HPDE6-E6E7 (cell line): ENCODE data around the gene DIPK1A.

Source experiments
- DNase-seq: peaks from one replicate; pipeline ENCODE4 v3.0.0; 2011; ENCODE audit warnings: missing footprints; ENCODE audit errors: extremely low spot score

The DIPK1A gene

DNA sequence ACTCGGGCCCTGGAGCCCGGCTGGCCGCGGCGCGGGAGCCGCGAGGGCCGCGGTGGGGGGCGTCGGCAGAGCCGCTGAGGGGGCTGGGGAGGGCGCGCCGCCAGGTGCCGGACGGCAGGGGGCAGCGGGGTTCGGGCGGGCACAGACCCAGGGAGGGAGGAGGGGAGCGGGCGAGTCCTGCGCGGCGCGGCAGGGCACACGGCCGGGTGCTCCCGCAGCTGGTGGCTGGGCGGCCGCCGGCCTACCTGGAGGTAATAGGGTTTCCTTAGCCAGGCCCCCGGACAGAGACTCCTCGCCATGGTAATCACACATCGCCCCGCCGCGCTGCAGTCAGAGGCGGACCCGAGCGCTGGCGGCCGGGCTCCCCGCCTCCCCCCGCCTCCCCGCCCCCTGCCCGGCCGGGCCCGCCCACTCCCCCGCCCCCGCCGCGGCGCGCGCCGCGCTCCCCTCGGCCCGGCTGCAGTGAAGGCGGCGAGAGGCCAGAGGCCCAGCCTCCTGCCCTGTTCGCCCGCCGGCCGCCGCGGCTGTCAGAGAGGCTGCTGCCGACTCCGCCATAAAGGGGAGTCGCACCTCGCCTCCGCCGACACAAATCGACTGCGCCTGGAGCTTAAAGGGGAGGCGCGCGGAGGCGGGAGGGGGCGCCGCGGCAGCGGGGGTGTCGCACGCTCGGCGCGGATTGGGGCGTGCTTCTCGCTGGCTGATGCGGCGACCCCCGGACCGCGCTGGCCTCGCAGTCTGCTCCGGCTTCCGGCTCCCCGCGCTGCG, at the start of gene DIPK1A:
Gene DIPK1A, minus strand, starts transcription at position 332 of the 765 bp plus-strand sequence. Its CDS starts 33 bp downstream, at position 299.
- DNase-seq = peak; percentile 54

- DNase-seq = no peak
These were observed 46.8 kb upstream of the DIPK1A start for GRCh38 chr1:93007941-93008577.

DNA sequence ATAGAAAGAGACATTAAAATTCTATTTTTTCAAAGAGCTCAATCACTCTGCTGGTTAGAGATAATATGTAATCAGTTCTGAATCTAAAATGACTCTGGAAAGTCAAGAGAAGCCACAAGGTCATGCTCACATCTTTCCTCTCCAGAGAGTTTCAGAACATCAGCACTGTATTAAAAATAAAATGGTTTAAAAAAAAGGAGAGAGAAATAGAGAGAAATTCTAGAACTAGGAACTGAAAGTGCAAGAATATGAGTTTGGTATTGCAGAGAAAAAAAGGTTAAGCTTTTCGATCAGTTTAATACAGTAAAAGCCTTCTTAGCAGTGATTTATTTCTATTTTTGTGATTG, 44.0 kb upstream of the DIPK1A start:
- no peak for DNase-seq

DNA sequence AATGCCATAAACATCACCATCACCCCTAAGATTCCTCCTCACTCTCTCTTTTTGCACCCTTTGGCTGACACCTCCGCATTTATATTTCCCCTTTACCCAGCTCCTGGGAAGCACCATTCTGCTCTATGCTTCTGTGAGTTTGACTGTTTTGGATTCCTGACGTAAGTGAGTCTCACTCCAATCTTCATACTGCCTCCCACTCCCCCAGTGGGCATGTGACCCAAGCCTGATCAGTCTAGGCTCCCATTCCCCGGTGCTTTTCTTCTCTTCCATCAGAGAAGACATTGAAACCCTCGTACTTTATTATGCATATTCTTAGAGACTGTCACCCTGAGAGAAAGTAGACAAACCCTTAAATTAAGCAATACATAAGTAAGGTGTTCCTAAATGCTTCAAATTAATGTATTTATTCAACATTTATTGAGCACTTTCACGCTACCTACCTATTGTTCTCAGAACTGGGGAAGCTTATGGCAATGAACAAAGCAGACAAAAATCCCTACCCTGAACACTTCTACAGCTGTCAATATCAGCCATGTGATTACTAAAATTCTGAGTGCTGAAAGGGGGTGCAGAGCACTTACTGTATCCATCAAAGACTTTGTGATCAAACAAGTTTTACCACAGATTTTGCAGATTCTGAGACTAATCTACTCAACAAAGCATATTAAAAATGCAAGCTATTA, 43.4 kb upstream of the DIPK1A start:
- DNase-seq = no peak

DNA sequence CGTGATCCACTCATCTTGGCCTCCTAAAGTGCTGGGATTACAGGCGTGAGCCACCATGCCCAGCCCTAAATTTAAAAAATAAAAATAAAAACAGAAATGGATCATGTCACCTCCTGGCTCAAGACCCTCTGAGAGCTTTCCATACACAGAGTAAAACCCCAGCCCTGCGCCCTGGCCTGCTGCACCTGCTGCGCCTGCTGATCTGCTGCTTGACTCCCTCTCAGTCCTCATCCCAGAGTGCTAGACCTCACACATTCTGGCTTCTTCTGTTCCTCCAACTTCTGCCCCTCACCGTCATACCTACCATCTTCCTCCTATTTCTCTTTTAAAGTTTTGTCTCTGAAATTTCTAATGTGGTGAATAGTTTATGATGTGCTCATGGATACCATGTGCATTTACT, 42.7 kb upstream of the DIPK1A start:
- no peak for DNase-seq

GRCh38 chr1:93002781-93003180, 41.5 kb upstream of the DIPK1A start:
- no peak for DNase-seq

GRCh38 chr1:93001893-93002292, 40.6 kb upstream of the DIPK1A start:
- no peak for DNase-seq

- DNase-seq = no peak
These were observed 39.5 kb upstream of the DIPK1A start for GRCh38 chr1:93000751-93001175.

- no peak for DNase-seq
These were observed 39.0 kb upstream of the DIPK1A start for GRCh38 chr1:93000291-93000690.

DNA sequence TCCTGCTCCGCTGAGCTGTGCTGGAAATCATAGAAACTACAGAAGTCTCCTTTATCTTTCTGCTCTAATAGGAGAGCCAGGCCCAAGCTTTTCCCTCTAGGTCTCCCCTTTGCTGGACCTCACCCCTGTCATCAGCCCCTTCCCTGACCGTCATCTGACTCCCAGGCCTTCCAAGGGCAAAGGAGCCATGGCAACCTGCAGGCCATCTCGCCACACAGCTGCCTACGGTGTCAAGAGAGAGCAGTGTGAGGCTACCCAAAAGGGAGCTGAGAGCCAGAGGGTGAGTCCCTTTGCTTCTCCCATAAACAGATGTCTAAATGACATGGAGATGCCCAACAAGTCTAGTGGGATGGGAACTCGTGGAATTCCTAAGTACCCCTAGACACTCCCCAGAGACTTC, 37.6 kb upstream of the DIPK1A start:
- DNase-seq = no peak

DNA sequence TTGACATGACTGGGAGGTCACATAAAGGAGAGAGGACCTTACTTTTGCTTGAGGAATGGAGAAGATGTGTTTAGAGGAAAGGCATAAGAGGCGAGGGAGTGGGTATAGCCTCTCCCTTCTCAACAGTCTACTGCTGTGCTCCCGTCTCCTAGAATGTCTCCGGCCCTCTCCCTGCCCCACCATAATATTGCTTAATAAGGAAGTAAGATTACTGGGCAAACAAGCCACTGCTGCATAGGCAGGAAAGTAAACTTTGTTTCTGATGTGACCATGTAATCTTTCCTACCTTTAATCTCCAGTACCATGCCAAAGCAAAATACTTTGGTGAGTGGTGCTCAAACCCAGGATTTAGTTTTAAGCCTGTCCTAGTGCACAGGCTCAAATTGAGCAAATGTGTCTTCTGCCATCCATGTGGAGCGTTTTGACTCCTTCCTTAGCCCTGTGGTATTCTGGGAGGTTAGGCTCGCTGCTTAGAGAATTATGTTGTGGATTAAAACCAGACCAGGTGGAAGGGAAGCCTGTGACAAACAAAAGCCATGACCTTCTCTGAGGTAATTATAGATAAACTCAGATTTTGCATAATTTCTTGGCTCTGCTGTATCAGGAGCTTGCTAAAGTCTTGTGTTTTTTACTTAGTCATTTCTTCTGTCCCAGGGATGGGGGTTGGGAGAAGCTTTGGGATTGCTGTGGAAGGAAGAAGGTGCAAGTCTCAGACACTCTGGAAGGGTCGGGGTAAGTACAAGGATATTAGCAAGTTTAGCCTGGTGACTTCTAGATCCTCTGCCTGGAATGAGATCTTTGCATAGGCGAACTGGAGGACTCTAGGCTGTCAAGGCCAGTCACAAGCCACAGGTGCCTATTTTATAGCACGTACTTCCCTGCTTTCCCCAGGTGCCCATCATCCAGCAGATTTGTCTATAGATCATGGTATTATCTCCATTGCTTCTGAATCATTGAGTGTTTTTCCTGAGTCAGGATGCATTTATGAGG, 34.5 kb upstream of the DIPK1A start:
- DNase-seq = no peak

GRCh38 chr1:92994105-92994712, 32.9 kb upstream of the DIPK1A start:
- DNase-seq = peak; percentile 41

GRCh38 chr1:92993581-92993980, 32.3 kb upstream of the DIPK1A start:
- DNase-seq = no peak

DNA sequence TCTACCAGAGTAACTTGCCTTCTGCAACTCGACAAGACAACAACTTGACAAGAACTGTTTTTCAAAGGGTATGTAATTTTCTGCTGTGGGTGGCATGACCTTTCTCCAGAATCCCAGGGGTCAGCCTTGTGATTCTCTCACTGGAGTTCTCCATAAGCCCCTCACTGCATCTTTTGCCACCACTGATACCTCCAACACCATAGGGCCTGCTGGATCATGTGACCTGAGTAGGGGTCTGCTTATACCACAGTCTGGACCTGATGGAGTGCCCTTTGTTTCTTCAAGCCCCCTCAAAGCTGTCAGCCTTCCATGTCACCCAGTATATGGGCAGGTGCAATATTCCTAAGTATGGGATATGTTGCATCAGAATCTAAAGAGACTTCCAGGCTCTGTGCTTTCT, 31.6 kb upstream of the DIPK1A start:
- no peak for DNase-seq

- DNase-seq = no peak
These were observed 30.8 kb upstream of the DIPK1A start for GRCh38 chr1:92992054-92992453.

DNA sequence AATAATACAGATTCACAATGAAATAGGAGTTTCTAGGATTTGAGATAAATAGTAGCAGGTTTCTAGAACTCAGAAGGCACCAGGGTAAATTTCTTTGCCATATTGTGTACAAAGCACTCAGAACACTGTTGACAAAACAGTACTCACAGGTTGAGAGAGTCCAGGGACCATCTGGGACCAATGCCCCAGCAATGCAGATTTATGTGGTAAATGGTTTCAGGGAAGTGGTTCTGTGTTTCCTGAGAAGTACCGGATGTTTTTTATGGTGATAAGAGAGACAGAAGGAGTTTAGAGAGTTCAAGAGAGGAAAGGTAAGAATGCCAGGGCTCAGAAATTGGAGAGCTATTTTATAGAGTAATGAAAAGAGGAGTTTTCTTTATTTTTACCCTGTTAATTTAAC, 29.6 kb upstream of the DIPK1A start:
- DNase-seq = no peak

GRCh38 chr1:92989936-92990583, 28.8 kb upstream of the DIPK1A start:
- no peak for DNase-seq

DNA sequence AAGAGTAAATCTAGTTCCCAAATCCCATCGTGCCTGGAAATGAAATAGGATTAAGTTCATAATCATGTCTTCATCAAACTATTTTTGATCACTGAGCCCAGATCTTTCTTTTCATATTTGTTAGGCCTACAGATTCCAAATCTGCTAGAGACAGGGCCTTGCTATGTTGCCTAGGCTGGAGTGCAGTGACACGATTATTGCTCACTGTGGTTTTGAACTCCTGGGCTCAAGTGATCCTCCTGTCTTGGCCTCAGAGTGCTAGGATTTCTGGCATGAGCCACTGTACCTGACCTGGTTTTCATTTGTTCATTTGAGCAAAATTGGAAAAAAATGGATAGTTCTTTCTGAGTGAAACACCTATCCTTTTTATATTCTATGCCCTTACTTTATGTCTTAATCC, 28.0 kb upstream of the DIPK1A start:
- DNase-seq = no peak

DNA sequence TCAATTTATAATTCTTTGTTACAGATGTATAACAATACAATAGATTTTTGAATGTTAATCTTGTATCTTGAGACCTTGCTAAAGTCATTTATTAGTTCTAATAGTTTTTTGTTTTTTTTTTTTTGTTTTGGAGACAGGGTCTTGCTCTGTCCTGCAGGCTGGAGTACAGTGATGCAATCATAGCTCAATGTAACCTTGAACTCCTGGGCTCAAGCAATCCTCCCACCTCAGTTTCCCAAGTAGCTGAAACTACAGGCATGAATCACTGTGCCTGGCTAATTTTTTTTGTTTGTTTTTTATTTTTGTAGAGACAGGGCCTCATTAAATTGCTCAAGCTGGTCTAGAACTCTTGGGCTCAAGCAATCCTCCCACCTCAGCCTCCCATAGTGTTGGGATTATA, 26.2 kb upstream of the DIPK1A start:
- DNase-seq = no peak

GRCh38 chr1:92985101-92985500, 23.8 kb upstream of the DIPK1A start:
- DNase-seq = no peak
